HCT116 (cell line): Measurements from ENCODE around the gene SORCS2. TPM values are rescaled to one million over a fixed set of nuclear protein-coding genes. Genes with fewer than 3 reads are reported as not detected.

Source experiments
- ATAC-seq: fragments of 200-7000 bp; cut with Tn5 transposase; 2 replicates; pipeline ENCODE4 v1.9.1; 2020; ENCODE audit warnings: mild to moderate bottlenecking, moderate library complexity
- BruUV-seq: library from RNA; stranded (reverse); fragments of 400-500 nt; replicated peaks from 2 replicates; lab custom pipeline; 2021; lab: Mats Ljungman, UMichigan
- CTCF ChIA-PET: fragments of 300-600 bp; sonication (Branson Sonifier 250); formaldehyde crosslinking; loops from one replicate; lab custom pipeline; 2021; ENCODE audit warnings: antibody characterized with exemption; lab: Charles Lee
- POLR2A ChIA-PET: fragments of 300-600, 350-600 bp; sonication (Branson Sonifier 250); formaldehyde crosslinking; loops from one replicate; lab custom pipeline; 2021; ENCODE audit warnings: antibody characterized with exemption; lab: Charles Lee
- RAD21 ChIA-PET, 2 experiments: fragments of 300-600 bp; sonication (Branson Sonifier 250); formaldehyde crosslinking; loops; one replicate each; lab custom pipeline; 2023; ENCODE audit warnings: low total read pairs in 2 of 2; ENCODE audit not compliant: uncharacterized antibody in 2 of 2, unreplicated experiment in 2 of 2, low non-redundant PET in 1 of 2; lab: Charles Lee
- DNase-seq: peaks from one replicate; pipeline ENCODE4 v3.0.0-alpha.2; 2010; ENCODE audit warnings: low read depth, low spot score
- H2AFZ ChIP-seq: fragments of 200-600 bp; shearing (Covaris generic), sonication (generic); 2 replicates; pipeline ENCODE4 v1.6.1; 2017; ENCODE audit warnings: low read depth, mixed run types, mixed read lengths, antibody characterized with exemption, low read length; ENCODE audit not compliant: poor library complexity, severe bottlenecking
- H3K27ac ChIP-seq: 2 replicates; pipeline ENCODE4 v1.5.1; 2012; ENCODE audit warnings: low read depth, low read length
- H3K27me3 ChIP-seq: fragments of 200-600 bp; sonication (generic); 2 replicates; pipeline ENCODE4 v1.6.1; 2016; ENCODE audit warnings: mixed run types, low read length, mixed read lengths; ENCODE audit not compliant: insufficient read depth
- H3K36me3 ChIP-seq, 2 experiments: fragments of 200-500 bp in 1 of 2; fragments of 200-600 bp in 1 of 2; sonication (Bioruptor generic) in 1 of 2; sonication (generic) in 1 of 2; 2 replicates each; pipeline versions ENCODE4 v1.5.1 to v1.6.1; 2014 to 2016; ENCODE audit warnings: low read length in 2 of 2, inconsistent platforms in 1 of 2, mixed read lengths in 1 of 2, mixed run types in 1 of 2; ENCODE audit not compliant: insufficient read depth in 2 of 2, control insufficient read depth in 1 of 2
- H3K4me1 ChIP-seq, 2 experiments: fragments of 200-600 bp in 1 of 2; sonication (generic) in 1 of 2; 2 replicates each; pipeline versions ENCODE4 v1.5.1 to v1.6.1; 2012 to 2017; ENCODE audit warnings: low read length in 2 of 2, inconsistent platforms in 1 of 2, mild to moderate bottlenecking in 1 of 2, mixed read lengths in 1 of 2, mixed run types in 1 of 2, moderate library complexity in 1 of 2; ENCODE audit not compliant: insufficient read depth in 2 of 2, control insufficient read depth in 1 of 2
- H3K4me2 ChIP-seq: fragments of 200-600 bp; sonication (generic); 2 replicates; pipeline ENCODE4 v1.6.1; 2017; ENCODE audit warnings: mixed run types, low read length, mixed read lengths
- H3K4me3 ChIP-seq, 2 experiments: fragments of 200-600 bp in 1 of 2; sonication (generic) in 1 of 2; replicated peaks in 1 of 2; 2 replicates each; pipeline ENCODE4 v1.5.1; 2011 to 2016; ENCODE audit warnings: low read length in 2 of 2, control low read depth in 1 of 2, low read depth in 1 of 2, mild to moderate bottlenecking in 1 of 2, mixed read lengths in 1 of 2, mixed run types in 1 of 2
- H3K79me2 ChIP-seq: fragments of 200-600 bp; sonication (generic); 2 replicates; pipeline ENCODE4 v1.6.1; 2017; ENCODE audit warnings: mild to moderate bottlenecking, mixed run types, low read length, moderate library complexity, mixed read lengths; ENCODE audit not compliant: insufficient read depth
- H3K9ac ChIP-seq: fragments of 200-600 bp; sonication (generic); 2 replicates; pipeline ENCODE4 v1.6.1; 2016; ENCODE audit warnings: low read length, mixed read lengths
- H3K9me2 ChIP-seq: fragments of 200-600 bp; sonication (generic), shearing (Covaris generic); 2 replicates; pipeline ENCODE4 v1.6.1; 2017; ENCODE audit warnings: mixed run types, mild to moderate bottlenecking, moderate library complexity; ENCODE audit not compliant: insufficient read depth
- H3K9me3 ChIP-seq, 2 experiments: fragments of 200-500 bp in 1 of 2; fragments of 200-600 bp in 1 of 2; sonication (Bioruptor generic) in 1 of 2; sonication (generic) in 1 of 2; 2 replicates each; pipeline ENCODE4 v1.6.1; 2014 to 2017; ENCODE audit warnings: low read length in 2 of 2, mixed read lengths in 2 of 2, inconsistent platforms in 1 of 2, low read depth in 1 of 2, mild to moderate bottlenecking in 1 of 2, mixed run types in 1 of 2, moderate library complexity in 1 of 2; ENCODE audit not compliant: control insufficient read depth in 1 of 2, insufficient read depth in 1 of 2
- H4K20me1 ChIP-seq: fragments of 200-600 bp; sonication (generic), shearing (Covaris generic); 2 replicates; pipeline ENCODE4 v1.6.1; 2017; ENCODE audit warnings: mixed run types, mild to moderate bottlenecking, moderate library complexity; ENCODE audit not compliant: insufficient read depth
- ATF3 ChIP-seq: IDR thresholded peaks from 2 replicates; pipeline ENCODE4 v1.6.1; 2012
- CBX3 ChIP-seq: IDR thresholded peaks from 2 replicates; pipeline ENCODE4 v1.6.1; 2012; ENCODE audit warnings: low read depth
- CTCF ChIP-seq, 3 experiments: fragments of 200-600 bp in 1 of 3; sonication (generic) in 1 of 3; IDR thresholded peaks in 2 of 3; conservative IDR thresholded peaks in 1 of 3; 2 replicates each; pipeline ENCODE4 v1.5.1; 2012 to 2017; ENCODE audit warnings: low read depth in 2 of 3, low read length in 2 of 3, antibody characterized with exemption in 1 of 3, borderline replicate concordance in 1 of 3, control low read depth in 1 of 3, mild to moderate bottlenecking in 1 of 3, mixed read lengths in 1 of 3, mixed run types in 1 of 3, moderate library complexity in 1 of 3; ENCODE audit not compliant: insufficient read depth in 1 of 3
- ELF1 ChIP-seq: IDR thresholded peaks from 2 replicates; pipeline ENCODE4 v1.6.1; 2012; ENCODE audit warnings: low read depth, borderline replicate concordance
- EZH2 ChIP-seq: fragments of 200-600 bp; sonication (generic); IDR thresholded peaks from 2 replicates; pipeline ENCODE4 v1.6.1; 2017; ENCODE audit warnings: antibody characterized with exemption, mixed run types
- EZH2phosphoT487 ChIP-seq: fragments of 200-600 bp; IDR thresholded peaks from 2 replicates; pipeline ENCODE4 v1.6.1; 2018; ENCODE audit warnings: antibody characterized with exemption, borderline replicate concordance
- FOSL1 ChIP-seq: IDR thresholded peaks from 2 replicates; pipeline ENCODE4 v1.6.1; 2012; ENCODE audit warnings: low read depth
- RAD21 ChIP-seq: IDR thresholded peaks from 2 replicates; pipeline ENCODE4 v1.6.1; 2012; ENCODE audit warnings: low read depth, mild to moderate bottlenecking
- SIN3A ChIP-seq: IDR thresholded peaks from 2 replicates; pipeline ENCODE4 v1.6.1; 2012; ENCODE audit warnings: low read depth
- SP1 ChIP-seq: IDR thresholded peaks from 2 replicates; pipeline ENCODE4 v1.6.1; 2012; ENCODE audit warnings: low read depth
- YY1 ChIP-seq: IDR thresholded peaks from 2 replicates; pipeline ENCODE4 v1.6.1; 2011; ENCODE audit warnings: low read length, low read depth, moderate library complexity, mild to moderate bottlenecking; ENCODE audit not compliant: insufficient replicate concordance; ENCODE audit errors: extremely low read depth
- ZFX ChIP-seq: fragments of 450-650 bp; IDR thresholded peaks from 2 replicates; pipeline ENCODE4 v1.6.1; 2017
- ZNF274 ChIP-seq: fragments of 200-500 bp; sonication (Bioruptor generic); IDR thresholded peaks from 2 replicates; pipeline ENCODE4 v1.6.1; 2014; ENCODE audit warnings: mild to moderate bottlenecking, low read depth, low read length, inconsistent platforms
- intact Hi-C: fragments of 100-400 bp; cut with micrococcal nuclease; formaldehyde crosslinking; loops from 2 replicates; pipeline ENCODE4 v1.10.0; 2022
- total RNA-seq: library from RNA; stranded (reverse); gene quantifications from one replicate; pipeline ENCODE4 v1.2.1, GENCODE V29; 2021; ENCODE audit not compliant: unreplicated experiment
- TF ChIP-seq, protein P1 (sequence below): IDR thresholded peaks from 2 replicates; pipeline ENCODE4 v1.6.1; 2011; ENCODE audit warnings: mild to moderate bottlenecking, low read length, moderate library complexity; ENCODE audit not compliant: insufficient replicate concordance; ENCODE audit errors: extremely low read depth

The SORCS2 gene
- total RNA-seq, 1 experiment from 2014 or later: 0.37 TPM

GRCh38 chr4:7556558-7556957 is 364.2 kb downstream of the SORCS2 start (continued):
- TF ChIP-seq FOSL1: no peak
- TF ChIP-seq ELF1: no peak
- no peak for TF ChIP-seq EZH2phosphoT487
- TF ChIP-seq ATF3: no peak
- no peak for TF ChIP-seq RAD21
- TF ChIP-seq, all 23 proteins: peak for 0

- POLR2A ChIA-PET: no interaction called here
These were observed 365.1 kb downstream of the SORCS2 start for GRCh38 chr4:7557456-7557855.

More at GRCh38 chr4:7557456-7557855, 365.1 kb downstream of the SORCS2 start:
- H3K9ac ChIP-seq: no peak overlapping the region
- intact Hi-C loops: no loop called here
- no TSS peak for BruUV-seq
- no peaks in the 10 kb centered on the region for H4K20me1 ChIP-seq
- H3K4me3 ChIP-seq: no peak overlapping the region
- RAD21 ChIA-PET: no interaction called here
- DNase-seq: no peak
- TF ChIP-seq FOSL1 (no peak), SP1 (no peak), CTCF (IDR thresholded peaks at IDR 0.05 in 2 of 3, conservative IDR thresholded peaks at IDR 0.05 in 1 of 3; ENCODE audit: borderline replicate concordance in 1 of 3, insufficient read depth in 1 of 3, low read depth in 2 of 3, low read length in 2 of 3) (no peak), CBX3 (no peak), SIN3A (no peak), YY1 (no peak), EZH2 (no peak), ZFX (no peak), ATF3 (no peak), ZNF274 (no peak)
- TF ChIP-seq, protein P1, sequence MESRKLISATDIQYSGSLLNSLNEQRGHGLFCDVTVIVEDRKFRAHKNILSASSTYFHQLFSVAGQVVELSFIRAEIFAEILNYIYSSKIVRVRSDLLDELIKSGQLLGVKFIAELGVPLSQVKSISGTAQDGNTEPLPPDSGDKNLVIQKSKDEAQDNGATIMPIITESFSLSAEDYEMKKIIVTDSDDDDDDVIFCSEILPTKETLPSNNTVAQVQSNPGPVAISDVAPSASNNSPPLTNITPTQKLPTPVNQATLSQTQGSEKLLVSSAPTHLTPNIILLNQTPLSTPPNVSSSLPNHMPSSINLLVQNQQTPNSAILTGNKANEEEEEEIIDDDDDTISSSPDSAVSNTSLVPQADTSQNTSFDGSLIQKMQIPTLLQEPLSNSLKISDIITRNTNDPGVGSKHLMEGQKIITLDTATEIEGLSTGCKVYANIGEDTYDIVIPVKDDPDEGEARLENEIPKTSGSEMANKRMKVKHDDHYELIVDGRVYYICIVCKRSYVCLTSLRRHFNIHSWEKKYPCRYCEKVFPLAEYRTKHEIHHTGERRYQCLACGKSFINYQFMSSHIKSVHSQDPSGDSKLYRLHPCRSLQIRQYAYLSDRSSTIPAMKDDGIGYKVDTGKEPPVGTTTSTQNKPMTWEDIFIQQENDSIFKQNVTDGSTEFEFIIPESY: no peak
- ATAC-seq: no peak
- no peak overlapping the region for H3K27ac ChIP-seq
- no peaks in the 10 kb centered on the region for H3K9me2 ChIP-seq
- H3K4me1 ChIP-seq: peaks cover 0 to 3% of the 10 kb centered on the region in 2 experiments; a peak in 1 of 4 replicates
- CTCF ChIA-PET: no interaction called here
- H3K79me2 ChIP-seq: no peaks in the 10 kb centered on the region
- H3K4me2 ChIP-seq: no peak overlapping the region
- peaks cover 10 to 18% of the 10 kb centered on the region in 2 experiments; a peak in 3 of 4 replicates for H3K9me3 ChIP-seq
- no peak overlapping the region for H2AFZ ChIP-seq
- H3K36me3 ChIP-seq: no peaks in the 10 kb centered on the region
- no peaks in the 10 kb centered on the region for H3K27me3 ChIP-seq
